HG03139 (cell line): ENCODE data around the gene ORC5.
"Not testable (repeated sequence)": the region's sequence is repeated elsewhere in the genome, so short reads cannot be mapped to it uniquely, and the experiment has no call there.

ENCODE experiments used
- ATAC-seq: cut with Tn5 transposase; IDR thresholded peaks from one replicate; pipeline ENCODE4 v1.9.1; 2021; ENCODE audit not compliant: unreplicated experiment

ORC5 gene

DNA sequence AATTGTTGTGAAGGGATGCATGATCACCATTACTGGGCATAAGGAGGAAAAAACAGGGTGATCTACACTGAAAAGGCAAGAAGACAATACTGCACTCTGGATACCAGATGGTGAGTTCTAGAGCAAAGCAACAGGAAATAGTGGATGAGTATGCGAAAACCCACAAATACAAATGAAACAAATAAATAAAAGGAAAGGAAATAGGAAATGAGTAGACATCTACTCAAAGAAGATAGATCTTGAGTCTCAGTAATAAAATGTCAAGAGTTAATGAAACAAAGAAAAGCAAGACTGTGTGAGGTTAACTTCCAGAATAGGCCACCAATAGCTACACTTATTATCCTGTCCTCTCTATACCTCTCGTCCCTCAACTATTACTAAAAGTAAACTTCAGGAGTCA is 11.7 kb downstream of the ORC5 start:
- ATAC-seq = no peak

DNA sequence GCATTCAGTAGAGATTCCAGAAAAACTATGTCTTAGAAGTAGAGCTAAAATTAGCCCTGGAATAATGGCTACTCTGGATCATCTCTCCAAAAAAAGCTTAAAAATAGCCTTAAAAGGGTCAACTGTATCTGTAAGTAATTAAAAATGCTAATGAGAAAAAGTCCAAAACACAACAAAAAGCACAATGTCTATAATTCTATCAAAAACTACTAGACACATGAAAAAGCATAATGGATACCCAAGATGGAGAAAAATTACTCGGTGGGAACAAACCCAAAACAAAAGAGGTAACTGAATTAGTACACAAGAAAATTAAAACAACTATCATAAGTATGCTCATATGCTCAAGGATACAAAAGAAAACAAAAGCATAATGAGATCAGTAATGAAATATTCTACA is 15.4 kb downstream of the ORC5 start:
- ATAC-seq = no peak

DNA sequence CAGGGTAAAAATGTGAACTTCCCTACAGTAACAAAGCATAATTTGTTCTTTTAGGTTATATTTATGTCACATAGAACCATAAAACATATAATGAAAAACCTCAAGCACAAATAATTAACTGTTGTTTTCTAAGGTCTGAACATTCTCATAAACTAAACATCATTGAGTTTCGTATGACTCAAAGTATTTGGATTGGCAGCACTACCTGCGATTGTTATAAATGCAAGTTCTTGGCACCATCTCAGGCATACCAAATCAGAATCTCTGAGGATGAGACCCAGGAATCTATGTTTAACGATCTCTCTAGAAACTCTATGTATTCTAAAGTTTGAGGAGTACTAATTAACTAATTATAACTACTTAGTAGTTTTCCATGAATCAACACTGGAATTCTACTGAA is 22.5 kb downstream of the ORC5 start:
- no peak for ATAC-seq

DNA sequence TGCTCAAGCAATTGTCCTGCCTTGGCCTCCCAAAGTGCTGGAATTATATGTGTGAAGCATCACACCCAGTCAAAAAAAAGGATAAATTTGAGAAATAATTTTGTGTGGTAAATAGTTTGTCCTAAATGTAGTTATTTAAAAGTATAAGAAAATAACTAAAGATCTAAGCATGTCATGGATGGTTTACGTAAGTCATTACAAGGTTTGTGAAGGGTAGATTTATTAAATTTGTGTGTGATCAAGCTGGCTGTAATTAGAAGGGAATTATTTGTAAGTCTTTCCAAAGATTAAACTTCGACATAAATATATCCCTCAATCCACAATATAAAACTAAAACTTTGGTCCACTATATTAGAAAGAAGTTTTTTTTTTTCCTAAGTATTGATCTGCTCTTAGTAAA is 28.6 kb downstream of the ORC5 start:
- no peak for ATAC-seq

DNA sequence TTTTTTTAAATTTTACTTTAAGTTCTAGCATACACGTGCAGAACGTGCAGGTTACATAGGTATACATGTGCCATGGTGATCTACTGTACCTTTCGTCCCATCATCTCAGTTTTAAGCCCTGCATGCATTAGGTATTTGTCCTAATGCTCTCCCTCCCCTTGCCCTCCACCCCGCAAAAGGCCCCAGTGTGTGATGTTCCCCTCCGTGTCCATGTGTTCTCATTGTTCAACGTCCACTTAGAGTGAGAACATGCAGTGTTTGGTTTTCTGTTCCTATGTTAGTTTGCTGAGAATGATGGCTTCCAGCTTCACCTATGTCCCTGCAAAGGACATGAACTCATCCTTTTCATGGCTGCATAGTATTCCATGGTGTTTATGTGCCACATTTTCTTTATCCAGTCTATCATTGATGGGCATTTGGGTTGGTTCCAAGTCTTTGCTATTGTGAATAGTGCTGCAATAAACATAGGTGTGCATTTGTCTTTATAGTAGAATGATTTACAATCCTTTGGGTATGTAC is 30.2 kb downstream of the ORC5 start:
- ATAC-seq = not testable (repeated sequence)

DNA sequence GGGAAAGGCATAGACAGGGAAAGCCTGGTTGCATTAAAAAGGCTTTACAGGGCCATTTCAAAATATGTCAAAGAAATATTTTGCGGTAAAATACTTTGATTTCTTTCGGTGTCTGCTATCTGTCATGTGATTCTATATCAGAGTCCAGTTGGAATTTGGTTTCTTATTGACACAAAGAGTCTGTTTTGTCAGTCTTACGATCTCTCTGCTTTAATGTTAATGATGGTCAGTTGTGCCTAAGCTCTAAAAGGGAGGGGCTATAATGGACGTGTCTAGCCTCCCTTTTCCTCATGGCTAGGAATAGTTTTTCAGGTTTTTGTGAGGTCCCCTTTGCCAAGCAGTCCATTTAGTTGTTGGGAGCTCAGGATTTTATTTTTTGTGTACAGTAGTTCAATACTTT is 31.5 kb downstream of the ORC5 start:
- no peak for ATAC-seq

DNA sequence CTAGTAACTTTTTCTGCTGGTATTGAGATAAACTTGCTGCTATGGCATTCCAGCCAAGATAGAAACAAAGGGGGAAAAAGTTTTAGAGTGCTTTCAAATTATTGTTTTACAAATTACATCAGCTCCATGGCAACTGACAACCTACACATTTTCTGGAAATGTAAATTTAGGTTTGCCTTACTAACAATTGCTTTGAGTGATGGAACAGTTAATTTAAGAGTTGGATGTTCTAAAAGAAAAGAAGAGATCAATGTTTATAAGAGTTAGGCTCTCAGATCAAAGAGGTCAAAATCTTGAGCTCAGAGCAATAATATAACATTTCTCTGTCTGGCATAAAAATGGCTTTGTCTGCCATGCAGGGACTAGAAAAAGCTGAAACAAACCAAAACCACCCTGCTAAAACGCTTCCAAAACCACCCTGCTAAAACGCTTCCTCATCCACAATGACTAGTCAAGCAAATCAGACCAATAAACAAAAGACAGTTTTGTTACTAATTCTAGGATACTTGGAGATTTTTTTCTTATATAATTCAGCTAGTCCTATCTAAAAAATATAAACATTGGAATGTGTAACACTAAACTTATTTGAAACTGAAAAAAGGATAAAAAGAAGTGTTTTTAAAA is 32.3 kb downstream of the ORC5 start:
- no peak for ATAC-seq

DNA sequence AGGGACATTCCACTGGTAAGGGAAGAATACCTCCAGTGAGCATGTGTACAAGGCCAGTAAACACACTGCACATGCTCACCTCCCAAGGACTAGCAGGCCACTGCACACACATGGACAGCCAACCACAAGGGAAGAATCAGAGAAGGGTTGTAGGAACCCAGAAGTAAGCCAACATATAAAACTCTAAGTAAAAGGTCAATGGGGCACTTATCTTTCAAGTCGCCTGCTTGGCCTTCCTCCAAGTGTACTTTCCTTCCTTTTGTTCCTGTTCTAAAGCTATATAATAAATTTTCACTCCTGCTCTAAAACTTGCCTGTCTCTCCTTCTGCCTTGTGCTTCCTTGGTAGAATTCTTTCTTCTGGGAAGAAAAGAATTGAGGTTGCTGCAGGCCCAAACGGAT is 33.0 kb downstream of the ORC5 start:
- ATAC-seq = no peak

DNA sequence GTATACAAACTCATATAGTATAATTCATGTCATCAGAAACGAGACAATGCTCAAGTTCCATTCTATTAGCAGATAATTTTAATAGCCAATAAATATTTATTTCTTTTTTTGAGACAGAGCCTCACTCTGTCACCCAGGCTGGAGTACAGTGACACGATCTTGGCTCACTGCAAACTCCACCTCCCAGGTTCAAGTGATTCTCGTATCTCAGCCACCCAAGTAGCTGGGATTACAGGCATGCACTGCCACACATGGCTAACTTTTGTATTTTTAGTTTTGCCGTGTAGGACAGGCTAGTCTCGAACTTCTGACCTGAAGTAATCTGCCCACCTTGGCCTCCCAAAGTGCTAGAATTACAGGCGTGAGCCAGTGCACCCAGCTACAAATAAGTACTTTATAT is 45.7 kb downstream of the ORC5 start:
- no peak for ATAC-seq

DNA sequence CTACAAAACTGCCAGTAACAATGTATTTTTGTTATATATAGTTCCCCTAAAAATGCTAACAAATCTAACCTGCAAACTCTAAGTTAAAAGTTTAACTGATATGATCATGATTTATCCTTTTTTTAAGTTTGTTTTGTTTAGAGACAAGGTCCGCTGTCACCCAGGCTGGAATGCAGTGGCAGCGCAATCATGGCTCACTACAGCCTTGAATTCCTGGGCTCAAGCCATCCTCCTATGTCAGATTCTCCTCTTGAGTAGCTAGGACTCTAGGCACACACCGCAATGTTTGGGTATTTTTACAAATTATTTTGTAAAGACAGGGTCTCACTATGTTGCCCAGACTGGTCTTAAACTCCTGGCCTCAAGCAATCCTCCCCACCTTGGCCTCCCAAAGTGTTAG is 46.6 kb downstream of the ORC5 start:
- ATAC-seq = no peak

DNA sequence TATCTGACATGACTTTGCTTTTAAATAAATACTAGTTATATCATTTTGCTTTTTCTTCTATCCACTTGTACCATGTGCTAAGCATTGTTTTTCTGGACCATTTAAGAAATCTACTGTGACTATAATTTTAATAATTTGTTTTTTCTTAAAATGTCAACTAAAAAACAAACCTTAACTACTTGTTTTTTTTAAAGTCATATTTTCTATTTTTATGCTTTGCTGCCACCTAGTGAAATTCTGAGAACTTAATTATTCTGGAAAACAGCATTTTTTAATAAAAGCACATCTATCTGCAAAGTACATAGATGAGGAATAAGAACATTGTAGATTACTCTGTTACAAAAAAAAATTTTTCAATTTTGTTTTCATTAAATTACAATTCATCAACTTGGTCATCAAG is 47.4 kb downstream of the ORC5 start:
- ATAC-seq = no peak

DNA sequence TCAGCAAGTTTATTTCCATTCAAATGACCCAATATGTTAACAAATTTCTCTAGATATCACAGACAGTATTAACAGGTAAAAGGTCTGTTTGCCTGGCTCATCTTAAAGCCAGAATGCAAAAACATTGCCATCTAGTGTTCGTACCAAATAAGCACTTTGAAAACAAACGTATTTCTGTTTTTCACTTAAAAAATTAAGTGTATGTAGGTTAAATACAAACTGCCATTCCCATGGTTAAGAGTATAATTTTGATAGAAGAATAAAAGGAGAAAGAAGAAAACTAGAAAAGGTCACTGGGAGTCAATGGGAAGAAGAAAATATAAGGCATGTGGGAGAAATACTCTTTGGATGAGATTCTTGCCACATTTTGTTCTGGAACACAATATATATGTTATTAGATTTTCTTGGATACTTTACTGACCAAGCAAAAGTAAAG is 51.0 kb downstream of the ORC5 start:
- ATAC-seq = no peak

DNA sequence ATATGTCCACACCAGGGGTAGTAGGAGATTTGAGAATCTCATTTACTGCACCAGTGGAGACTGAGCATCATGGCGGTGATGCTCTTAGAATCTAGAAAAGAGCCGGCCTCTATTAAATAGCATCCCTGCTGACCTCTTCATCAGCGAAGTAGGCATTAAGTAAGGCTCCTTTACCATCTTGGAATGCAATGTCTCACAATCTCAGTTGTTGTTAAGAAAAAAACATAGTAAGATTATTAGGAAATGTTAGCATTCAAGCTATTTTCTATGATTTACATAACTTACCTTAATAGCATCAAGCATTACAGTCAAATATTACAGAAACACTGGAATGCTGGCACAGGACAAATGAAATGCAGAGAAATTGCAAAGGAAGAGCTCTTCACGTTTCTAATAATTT is 54.5 kb downstream of the ORC5 start:
- ATAC-seq = no peak

DNA sequence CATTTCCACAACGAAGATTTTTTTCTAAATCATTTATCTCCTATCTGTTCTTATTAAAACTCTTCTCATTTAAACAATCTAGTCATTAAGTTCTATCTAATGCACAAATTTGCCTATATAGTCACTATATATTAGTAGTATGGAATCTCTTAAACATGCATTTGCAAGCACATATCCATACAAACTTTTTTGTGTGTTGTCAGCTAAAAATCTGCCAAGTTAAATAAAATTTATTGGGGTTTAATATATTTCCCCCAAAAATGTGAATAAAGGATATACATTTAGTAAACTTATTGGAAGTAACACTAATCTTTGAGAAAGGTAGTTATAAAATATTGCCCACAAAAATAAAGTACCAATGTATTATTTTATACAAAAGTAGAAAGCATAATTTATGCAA is 55.3 kb downstream of the ORC5 start:
- ATAC-seq = no peak

DNA sequence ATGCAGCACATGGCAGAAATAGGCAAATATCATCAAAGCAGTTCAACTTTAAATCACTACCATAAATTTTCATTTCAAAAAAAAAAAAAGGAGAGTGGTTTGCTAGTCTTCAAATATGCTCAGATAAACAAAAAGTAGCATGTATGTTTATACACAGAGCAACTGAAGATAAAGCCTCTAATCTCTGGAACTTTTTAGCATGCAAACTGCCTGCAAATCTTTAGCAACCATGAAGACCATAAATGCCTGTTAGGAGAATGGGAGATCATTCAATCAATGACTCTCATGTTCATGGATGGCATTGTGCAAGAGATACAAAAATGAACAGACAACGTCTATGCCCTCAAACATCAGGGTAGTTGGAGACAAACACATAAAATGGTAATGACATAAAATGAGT is 57.3 kb downstream of the ORC5 start:
- ATAC-seq = no peak

DNA sequence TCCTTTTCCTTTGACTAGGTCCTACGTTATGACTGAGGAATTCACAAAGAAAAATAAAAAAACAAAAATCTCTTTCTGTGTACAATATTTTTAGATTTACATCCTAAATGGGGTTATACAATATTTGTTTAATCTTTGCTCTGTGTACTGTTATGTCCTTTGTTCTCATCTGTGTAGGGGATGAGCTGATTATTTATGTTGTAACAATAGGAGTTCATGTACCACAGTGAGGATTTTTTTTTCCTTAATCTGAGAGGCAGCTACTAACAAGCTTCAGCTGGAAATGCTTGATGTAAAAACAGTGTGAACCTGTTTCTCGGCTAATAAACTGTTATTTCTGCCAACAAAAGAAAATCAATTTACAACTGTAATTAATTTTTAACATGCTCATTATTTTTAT is 58.0 kb downstream of the ORC5 start:
- no peak for ATAC-seq

DNA sequence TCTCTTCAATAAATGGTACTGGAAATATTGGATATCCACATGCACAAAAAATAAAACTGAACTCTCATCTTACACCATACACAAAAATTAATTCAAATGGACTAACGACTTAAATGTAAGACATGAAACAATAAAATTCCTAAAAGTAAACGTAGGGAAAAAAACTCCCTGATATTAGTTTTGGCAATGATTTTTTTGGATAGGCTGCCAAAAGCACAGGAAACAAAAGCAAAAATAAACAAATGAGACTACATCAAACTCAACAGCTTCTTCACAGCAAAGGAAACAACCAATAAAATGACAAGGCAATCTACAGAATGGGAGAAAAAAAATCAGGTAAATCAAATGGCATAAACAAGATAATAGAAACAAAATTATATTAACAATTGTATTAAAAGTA is 65.7 kb downstream of the ORC5 start:
- no peak for ATAC-seq

DNA sequence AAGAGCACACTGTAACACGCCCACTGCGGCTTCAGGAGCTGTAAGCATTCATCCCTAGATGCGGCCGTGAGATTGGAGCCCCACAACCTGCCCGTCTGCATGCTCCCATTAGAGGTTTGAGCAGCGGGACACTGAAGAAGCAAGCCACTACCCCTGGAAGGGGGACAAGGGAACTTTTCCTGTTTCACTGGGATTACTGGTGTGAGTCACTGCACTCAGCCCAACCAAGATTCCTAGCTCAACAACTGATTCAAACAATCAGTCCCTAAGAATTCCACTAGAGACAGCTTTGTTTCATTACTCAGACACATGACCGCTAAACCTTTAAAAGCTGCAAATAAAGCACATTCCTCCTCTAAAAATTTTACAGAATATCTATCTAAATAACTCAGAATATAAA is 69.8 kb downstream of the ORC5 start:
- no peak for ATAC-seq

DNA sequence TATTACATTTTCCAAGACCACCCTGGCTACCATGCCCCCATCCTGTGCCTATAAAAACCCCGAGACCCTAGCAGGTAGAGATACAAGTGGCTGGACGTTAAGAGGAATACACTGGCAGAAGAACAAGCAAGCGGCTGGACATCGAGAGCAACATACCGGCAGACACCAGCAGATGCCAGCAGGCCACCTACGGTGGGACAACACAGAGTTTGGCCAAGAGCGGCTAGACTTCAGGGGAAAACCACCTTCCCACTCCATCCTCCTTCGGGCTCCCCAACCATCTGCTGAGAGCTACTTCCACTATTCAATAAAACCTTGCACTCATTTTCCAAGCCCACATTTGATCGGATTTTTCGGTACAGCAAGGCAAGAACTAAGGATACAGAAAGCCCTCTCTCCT is 70.3 kb downstream of the ORC5 start:
- ATAC-seq = no peak

DNA sequence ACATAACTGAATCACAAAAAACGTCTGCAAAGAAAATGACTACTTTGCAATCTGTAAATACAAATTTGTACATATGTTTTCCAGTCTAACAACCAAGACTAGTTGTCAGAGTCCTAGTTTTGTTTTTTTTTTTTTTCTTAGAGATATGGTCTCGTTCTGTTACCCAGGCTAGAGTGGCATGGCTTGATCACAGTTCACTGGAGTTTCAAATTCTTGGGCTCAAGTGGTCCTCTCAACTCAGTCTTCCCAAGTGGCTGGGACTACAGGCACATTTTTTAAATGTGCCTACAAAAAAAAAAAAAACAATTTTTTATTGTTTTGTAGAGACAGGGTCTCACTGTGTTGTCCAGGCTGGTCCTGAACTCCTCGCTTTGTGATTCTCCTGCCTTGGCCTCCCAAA is 70.8 kb downstream of the ORC5 start:
- no peak for ATAC-seq

DNA sequence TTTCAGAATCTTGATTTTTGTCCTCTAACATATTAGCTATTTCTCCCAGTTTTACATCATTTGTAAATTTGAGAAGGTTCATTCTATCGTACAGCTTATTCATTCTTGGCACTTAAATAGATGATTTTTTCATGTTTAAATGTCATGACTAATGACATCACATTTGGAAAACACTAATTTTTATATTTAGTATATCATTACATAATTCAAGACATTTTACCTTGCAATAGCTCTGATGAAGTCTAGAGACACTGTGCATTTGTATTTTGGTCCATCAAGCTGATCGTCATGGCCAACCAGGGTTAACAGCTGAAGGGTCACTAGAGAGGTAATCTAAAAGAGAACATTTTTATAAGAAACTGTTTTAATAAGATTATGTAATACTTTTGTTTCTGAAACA is 71.3 kb downstream of the ORC5 start:
- no peak for ATAC-seq

DNA sequence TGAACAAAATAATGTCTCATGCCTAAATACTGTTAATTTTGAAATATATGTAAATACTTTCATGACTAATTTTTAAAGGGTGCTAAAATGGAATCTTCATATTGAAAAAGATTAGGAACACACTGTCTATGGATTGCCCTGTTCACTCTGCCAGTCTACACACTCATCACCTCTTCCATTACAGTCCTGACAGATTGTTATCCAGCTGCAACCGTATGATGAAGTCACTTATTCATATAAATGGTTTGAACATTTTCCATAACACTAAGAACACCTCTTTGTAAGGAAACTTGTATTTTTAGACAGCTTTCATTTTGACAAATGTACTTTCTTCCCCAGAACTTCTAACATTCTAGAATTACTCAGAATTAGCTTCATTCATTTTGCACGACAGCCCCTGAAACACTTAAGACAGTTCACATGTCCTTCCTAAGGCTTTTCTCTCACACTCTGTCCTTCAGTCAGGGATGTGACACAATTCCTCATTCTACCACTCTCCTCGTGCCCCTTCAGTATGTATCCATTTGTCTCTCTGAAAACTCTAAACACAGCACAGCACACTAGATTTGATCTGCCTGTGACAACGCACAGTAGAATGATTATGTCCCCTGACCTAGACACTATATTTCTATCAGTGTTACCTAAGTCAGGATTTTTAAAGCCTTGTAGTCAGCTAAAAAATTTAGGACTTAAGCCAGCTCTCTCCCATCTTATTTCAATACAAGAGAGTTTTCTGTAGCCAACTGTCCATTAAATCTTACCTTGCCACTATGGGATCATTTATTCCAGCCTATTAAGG is 71.9 kb downstream of the ORC5 start:
- no peak for ATAC-seq

DNA sequence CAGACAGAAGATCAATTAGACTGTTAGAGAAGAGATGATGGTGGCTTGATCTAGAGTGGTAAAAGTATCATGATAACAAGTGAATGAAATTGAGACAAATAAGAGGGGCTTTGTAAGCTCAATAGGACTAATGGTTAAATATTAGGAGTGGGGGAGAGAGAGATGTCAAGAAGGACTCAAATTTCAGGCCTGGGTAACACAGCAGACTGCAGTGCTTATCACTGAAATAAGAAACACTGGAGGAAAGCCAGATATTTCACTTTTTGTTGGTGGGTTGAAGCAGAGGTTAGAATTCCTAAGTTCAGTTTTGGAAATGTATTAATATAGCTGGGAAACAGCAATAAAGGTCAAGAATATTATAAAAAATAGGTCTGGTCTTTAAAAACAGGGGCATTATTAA is 74.6 kb downstream of the ORC5 start:
- no peak for ATAC-seq
